ENCODE data around the gene ACBD4.

- TF ChIP-seq, protein P1, sequence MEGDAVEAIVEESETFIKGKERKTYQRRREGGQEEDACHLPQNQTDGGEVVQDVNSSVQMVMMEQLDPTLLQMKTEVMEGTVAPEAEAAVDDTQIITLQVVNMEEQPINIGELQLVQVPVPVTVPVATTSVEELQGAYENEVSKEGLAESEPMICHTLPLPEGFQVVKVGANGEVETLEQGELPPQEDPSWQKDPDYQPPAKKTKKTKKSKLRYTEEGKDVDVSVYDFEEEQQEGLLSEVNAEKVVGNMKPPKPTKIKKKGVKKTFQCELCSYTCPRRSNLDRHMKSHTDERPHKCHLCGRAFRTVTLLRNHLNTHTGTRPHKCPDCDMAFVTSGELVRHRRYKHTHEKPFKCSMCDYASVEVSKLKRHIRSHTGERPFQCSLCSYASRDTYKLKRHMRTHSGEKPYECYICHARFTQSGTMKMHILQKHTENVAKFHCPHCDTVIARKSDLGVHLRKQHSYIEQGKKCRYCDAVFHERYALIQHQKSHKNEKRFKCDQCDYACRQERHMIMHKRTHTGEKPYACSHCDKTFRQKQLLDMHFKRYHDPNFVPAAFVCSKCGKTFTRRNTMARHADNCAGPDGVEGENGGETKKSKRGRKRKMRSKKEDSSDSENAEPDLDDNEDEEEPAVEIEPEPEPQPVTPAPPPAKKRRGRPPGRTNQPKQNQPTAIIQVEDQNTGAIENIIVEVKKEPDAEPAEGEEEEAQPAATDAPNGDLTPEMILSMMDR (IDR thresholded peaks at IDR 0.05): no peak
- no peak for TF ChIP-seq POLR2A (IDR thresholded peaks at IDR 0.05)
These were observed 23.6 kb upstream of the ACBD4 start for GRCh38 chr17:45111850-45112249.
